Measurements from ENCODE around the gene PRRG3. TPM values are rescaled to one million over a fixed set of nuclear protein-coding genes. Genes with fewer than 3 reads are reported as not detected.

Gene PRRG3
- total RNA-seq, 1 donor from 2014 or later, result not detected

- Histone ChIP-seq H3K4me3 (ENCODE audit: low read depth, low read length) (no peak overlapping the region), H3K27me3 (ENCODE audit: control insufficient read depth, insufficient read depth, low read length) (no peaks in the 10 kb centered on the region), H3K36me3 (ENCODE audit: control insufficient read depth, insufficient read depth, low read length) (no peaks in the 10 kb centered on the region)
- no peak for TF ChIP-seq CTCF (IDR thresholded peaks at IDR 0.05; ENCODE audit: insufficient read depth, low read length, severe bottlenecking)
- no peak for FAIRE-seq
- no peak for DNase-seq (ENCODE audit: low read depth)
These were observed 30.0 kb downstream of the PRRG3 start for GRCh38 chrX:151725338-151725614.

- no peak for DNase-seq (ENCODE audit: low read depth)
- no peak for FAIRE-seq
- no peak for TF ChIP-seq CTCF (IDR thresholded peaks at IDR 0.05; ENCODE audit: insufficient read depth, low read length, severe bottlenecking)
- no peak overlapping the region for H3K4me3 ChIP-seq (ENCODE audit: low read depth, low read length)
- no peaks in the 10 kb centered on the region for H3K36me3 ChIP-seq (ENCODE audit: control insufficient read depth, insufficient read depth, low read length)
- H3K27me3 ChIP-seq (ENCODE audit: control insufficient read depth, insufficient read depth, low read length), result no peaks in the 10 kb centered on the region
These were observed 31.5 kb downstream of the PRRG3 start for GRCh38 chrX:151726751-151727150.

DNA sequence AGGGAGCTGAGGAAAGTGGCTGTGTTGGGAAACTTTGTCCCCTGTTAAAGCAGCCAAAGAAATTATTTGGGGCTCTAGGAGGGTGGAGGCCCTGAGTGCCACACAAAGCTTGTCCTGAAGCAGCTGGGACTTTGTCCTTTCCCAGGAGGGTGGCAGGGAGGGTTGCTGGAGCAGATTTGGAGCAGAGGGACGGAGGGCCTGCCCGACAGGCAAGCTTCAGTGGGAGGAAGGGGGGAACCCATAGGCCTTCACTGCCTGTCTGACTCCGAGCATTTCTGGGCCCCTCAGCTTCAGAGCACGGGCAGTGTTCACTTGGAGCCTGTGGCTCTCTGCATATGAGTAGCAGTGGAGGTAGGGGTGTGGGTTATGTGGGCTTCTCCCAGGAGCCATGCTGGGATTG is 32.1 kb downstream of the PRRG3 start:
- TF ChIP-seq CTCF (IDR thresholded peaks at IDR 0.05; ENCODE audit: insufficient read depth, low read length, severe bottlenecking), result no peak
- FAIRE-seq, result no peak
- Histone ChIP-seq H3K4me3 (ENCODE audit: low read depth, low read length) (no peak overlapping the region), H3K36me3 (ENCODE audit: control insufficient read depth, insufficient read depth, low read length) (no peaks in the 10 kb centered on the region), H3K27me3 (ENCODE audit: control insufficient read depth, insufficient read depth, low read length) (no peaks in the 10 kb centered on the region)
- DNase-seq (ENCODE audit: low read depth), result no peak

DNA sequence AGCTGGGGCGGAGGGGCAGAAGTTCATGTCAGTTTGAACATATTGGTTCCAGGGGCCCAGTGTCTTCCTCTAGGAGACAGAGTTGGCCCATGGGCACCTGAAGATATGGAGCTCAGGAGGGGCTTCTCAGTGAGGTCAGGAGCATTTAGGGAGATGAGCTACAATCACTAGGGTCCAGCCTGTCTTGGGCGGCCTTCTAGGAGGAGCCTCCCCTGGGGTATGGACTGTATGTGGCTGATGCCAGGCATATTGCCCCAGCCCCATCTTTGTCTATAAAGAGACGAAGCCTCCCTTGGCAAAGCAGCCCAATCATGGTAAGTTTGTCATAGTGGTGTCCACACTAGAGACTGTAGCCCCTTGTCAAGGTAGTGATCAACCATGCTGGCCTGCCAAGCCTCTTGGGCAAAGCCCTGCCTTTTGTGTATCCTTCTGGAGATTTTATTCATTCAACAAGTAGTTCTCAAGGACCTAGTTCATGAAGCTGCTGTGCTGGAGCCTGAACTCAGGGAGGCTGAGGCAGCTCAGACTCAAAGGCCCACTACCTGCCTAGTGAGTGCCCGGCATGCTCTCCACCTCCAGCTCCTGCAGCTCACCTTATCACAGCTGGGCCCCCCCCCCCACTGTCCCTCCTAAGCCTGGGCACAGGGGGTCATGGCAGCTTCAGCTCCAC is 33.9 kb downstream of the PRRG3 start:
- FAIRE-seq (no peak), DNase-seq (ENCODE audit: low read depth) (no peak)
- no peak overlapping the region for H3K4me3 ChIP-seq (ENCODE audit: low read depth, low read length)
- no peak for TF ChIP-seq CTCF (IDR thresholded peaks at IDR 0.05; ENCODE audit: insufficient read depth, low read length, severe bottlenecking)
- H3K36me3 ChIP-seq (ENCODE audit: control insufficient read depth, insufficient read depth, low read length), result no peaks in the 10 kb centered on the region
- no peaks in the 10 kb centered on the region for H3K27me3 ChIP-seq (ENCODE audit: control insufficient read depth, insufficient read depth, low read length)

DNA sequence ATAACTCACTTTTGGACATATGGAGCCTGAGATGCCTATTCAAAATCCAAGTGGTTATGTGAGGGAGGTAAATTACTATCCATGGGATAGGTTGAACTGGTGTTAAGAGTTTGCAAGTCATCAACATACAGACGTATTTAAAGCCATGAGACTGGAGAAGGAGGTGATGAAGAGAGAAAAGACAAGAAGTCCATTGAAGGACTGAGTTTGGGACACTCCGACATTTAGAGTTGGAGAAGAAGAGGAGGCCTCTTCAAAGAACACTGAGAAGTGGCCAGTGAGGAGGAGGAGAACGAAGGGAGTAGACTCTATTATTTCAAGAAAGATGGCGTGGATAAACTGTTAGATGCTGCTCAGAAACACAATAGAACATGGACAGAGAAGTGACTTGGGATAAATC is 39.2 kb downstream of the PRRG3 start, which contains the start of gene CNGA2:
Gene CNGA2, plus strand, starts transcription at position 301 of the 400 bp plus-strand sequence. CDS start 3,738 bp downstream, outside the sequence.
- DNase-seq (ENCODE audit: low read depth) (no peak), FAIRE-seq (no peak)
- Histone ChIP-seq H3K36me3 (ENCODE audit: control insufficient read depth, insufficient read depth, low read length) (no peaks in the 10 kb centered on the region), H3K4me3 (ENCODE audit: low read depth, low read length) (no peak within 1 kb of the TSS), H3K27me3 (ENCODE audit: control insufficient read depth, insufficient read depth, low read length) (no peaks in the 10 kb centered on the region)
- no peak for TF ChIP-seq CTCF (IDR thresholded peaks at IDR 0.05; ENCODE audit: insufficient read depth, low read length, severe bottlenecking)

DNA sequence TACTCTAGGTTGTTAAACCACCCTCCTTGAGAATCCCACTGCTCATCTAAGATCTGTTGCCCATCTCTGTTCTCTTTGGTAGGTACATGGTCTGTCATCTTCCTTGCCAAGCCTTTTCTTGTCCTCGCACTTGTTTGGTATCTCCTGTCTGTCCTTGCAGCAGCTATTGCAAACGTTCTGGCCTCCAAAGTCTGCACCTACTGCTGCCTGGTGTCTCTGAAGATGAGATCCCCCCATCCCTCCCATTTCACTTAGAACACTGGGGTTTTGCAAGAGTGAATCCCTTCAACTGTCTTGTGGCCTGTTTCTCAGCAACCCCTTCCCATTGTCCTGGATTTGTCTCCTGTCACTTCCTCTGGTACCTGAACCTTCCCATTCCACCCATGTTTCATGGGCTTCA is 40.0 kb downstream of the PRRG3 start:
- no peaks in the 10 kb centered on the region for H3K36me3 ChIP-seq (ENCODE audit: control insufficient read depth, insufficient read depth, low read length)
- DNase-seq (ENCODE audit: low read depth) (no peak), FAIRE-seq (no peak)
- no peaks in the 10 kb centered on the region for H3K27me3 ChIP-seq (ENCODE audit: control insufficient read depth, insufficient read depth, low read length)
- TF ChIP-seq CTCF (IDR thresholded peaks at IDR 0.05; ENCODE audit: insufficient read depth, low read length, severe bottlenecking), result no peak
- H3K4me3 ChIP-seq (ENCODE audit: low read depth, low read length), result no peak overlapping the region
